ENCODE results near the gene TMEM178B.

The TMEM178B gene

DNA sequence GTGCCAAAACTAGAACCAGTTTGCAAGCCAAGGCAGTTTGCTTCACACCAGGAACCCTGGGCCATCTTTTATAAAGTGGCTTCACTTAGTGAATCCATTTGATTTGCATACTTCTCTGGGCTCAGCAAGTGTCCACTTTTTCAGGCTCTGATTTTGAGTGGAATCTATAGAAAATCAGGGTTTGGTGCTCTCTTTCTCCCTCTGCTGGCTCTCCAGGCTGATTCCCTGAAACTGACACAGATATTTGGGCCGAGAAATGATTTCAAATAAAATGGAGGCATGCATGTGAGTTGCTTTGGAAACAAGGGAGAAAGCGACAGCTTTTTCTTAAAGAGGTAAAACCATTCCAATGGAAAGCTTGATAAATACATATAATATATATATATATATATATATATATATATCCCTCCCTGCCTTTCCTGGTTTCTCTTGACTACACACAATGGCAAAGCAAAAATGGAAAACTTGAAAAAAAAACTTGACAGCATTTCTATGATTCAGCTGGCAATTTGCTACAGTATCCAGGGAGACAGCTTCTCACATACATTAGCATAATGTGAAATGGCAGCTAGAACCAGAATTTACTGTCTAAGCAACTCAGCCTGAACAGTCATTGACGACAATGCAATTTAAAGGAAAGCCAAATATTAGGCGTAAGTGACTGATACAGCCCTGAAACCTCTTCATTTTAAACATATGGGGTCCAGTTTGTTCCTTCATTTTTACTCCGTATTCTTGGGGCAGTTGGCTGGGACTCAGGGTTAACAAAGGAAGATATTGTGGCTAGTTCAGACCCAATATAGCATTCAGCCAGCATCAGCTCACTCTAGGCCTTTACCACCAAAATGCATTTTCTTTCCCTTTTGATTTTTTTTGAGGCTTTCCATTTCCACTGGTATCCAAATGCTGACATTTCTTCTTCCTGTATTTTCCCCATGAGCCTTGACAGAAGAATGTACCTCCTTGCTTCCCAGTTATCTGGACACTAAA lies 188.5 kb downstream of the TMEM178B start:
- DNase-seq (ENCODE audit: low read depth in 3 of 3, low spot score in 1 of 3): no peak

DNA sequence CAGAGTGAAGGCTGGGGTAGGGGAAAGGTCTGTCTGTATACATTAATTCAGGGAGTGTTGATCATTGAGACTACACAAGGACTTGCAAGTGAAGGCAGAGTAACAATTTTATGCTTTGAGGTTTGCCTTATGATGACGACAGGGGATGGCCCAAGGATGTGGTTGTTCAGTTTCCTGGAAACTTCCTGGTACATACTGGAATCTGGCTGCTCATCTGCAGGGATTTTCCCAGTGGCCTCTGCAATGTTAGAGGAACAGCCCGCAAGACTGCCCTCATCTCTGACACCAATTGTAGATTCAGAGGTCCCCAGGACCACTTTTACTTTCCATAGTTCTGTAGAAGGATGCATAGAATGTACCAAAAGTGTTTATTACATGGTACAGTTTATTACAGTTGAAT lies 189.6 kb downstream of the TMEM178B start:
- no peak for DNase-seq (ENCODE audit: low read depth in 3 of 3, low spot score in 1 of 3)

DNA sequence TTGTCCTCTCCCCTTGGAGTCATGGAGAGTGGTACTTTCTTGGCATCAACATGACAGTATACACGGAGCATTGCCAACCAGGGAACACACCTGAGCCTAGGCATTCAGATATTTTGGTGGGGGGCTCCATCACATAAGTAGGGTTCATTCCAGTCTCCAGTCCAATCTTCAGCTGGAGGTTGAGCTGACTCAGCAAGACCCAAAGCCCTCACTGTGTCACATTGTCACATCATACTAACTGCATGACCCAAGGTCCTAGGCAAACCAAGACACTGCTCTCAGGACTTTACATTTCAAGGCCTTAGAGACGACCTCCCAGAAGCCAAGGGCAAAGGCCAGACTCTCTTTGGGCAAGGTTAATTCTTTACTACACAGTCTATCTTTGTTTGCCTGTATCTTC lies 190.1 kb downstream of the TMEM178B start:
- no peak for DNase-seq (ENCODE audit: low read depth in 3 of 3, low spot score in 1 of 3)

DNA sequence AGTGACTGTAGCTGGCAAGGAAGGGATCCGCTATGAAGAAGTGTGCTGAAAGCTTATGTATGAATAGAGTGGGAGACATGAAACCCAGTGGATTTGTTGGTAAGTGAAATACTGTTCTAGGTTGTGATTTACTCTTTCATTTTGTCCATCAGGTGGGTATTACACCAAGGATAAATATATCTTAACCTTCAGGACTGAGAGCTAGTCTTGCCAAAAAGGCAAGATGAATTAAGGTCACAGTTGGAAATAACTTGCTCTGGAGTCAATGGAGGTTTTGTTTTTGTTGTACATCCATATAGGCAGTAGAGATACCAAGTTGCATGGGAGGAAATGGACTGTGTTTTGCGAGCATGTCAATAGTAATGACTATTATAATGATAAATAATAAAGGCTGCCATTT lies 190.6 kb downstream of the TMEM178B start:
- DNase-seq (ENCODE audit: low read depth in 3 of 3, low spot score in 1 of 3): no peak

DNA sequence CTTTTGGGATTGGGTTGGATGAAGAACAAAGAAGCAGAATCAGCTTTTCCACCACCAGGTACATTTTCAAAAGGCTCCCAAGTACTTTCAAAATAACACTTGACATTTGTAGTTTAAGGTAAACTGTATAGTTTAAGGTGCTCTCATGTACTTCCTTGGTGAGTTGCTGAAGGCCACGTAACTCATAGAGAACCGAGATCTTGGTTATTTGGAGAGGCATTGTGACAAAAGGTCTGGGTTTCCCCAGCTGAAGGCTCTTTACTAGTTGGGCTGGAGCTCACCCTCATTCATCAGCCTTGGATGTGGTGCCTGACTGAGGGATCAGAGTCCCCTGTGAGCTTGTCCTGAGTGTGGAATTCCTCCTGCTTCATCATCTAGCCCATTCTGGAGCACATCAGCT lies 191.8 kb downstream of the TMEM178B start:
- DNase-seq (ENCODE audit: low read depth in 3 of 3, low spot score in 1 of 3): no peak

DNA sequence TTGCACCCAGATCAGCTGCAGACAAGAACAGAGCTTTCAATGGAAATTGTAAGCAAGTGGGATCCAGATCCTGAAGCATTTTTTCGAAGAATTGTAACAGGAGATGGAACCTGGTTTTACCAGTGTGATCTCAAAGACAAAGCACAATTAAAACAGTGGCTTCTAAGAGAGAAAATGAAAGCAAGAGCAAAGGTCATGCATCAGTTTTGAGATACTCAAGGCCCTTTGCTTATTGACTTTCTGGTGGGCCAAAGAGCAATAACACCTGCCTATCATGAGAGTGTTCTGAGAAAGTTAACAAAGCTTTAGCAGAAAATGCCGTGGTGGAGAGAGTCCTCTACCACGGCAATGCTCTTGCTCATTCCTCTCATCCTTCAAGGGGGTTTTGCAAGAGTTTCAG lies 194.8 kb downstream of the TMEM178B start:
- DNase-seq (ENCODE audit: low read depth in 3 of 3, low spot score in 1 of 3): no peak

DNA sequence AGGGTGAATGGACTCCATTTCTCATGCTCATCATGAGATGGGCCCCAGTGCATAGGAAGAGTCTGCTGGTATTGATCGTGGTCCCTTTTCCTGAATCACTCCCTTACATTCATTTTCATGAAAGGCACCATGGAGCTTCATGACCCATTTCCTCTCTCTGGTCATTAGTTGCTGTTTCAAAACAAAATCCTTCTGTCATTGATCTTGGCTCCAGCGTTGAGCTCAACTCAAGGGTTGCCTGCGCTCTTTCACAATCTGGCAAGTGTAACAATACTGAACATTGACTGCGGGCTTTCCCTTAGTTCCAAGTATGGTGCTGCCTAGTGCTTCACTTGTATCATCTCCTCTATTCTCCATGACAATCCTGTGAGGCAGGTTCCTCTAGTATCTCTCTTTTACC lies 197.6 kb downstream of the TMEM178B start:
- no peak for DNase-seq (ENCODE audit: low read depth in 3 of 3, low spot score in 1 of 3)

DNA sequence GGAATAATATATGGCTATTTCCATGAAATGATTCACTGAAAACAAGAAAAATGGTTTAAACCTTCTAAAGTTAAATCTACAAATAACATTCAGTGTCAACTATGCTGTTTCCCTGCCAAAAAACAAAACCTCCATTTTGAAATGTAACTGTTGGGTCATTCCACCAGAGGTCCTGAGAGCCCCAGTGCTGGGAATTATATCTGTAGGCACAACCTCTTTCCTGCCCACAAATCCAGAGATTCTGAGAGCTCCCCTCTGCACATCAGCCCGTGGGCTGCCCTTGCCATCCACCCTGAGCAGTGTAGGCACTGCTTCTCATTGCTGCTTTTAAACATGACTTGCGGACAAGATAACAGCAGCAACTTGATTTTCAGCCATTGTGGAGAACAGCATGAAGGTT lies 198.6 kb downstream of the TMEM178B start:
- no peak for DNase-seq (ENCODE audit: low read depth in 3 of 3, low spot score in 1 of 3)

DNA sequence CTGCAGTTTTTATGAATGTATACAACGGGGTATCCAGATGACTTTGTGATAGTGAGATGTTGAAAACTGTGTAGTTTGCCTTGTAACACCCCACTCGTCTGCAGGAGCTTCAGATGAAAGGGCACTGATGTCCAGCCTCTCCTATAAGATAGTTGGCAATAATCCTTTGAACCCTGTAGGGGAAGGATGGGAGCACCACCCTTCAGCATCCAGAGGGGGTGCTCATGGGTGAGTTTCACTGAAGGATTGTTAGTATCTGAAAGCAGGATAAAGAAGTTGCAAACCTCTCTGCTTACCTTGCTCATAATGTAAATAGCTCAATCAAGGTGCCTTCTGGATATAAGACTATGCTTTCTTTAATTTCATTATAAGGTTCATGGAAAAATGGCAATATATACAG lies 201.5 kb downstream of the TMEM178B start:
- DNase-seq (ENCODE audit: low read depth in 3 of 3, low spot score in 1 of 3): no peak

DNA sequence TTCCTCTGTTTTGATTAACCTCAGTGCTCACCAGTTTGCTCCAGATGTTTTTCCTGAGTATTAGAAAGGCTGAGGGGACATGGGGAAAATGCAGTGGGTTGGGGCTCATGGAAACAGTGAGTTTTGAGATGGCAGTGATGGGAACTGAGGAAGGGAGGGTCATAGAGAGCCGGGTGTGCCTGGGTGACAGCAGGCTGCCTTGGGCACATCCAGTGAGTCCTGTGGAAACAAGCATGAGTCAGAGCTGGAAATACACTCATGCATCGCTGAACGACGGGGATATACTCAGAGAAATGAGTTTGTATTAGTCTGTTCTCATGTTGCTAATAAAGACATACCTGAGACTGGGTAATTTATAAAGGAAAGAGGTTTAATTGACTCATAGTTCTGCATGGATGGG lies 202.2 kb downstream of the TMEM178B start:
- DNase-seq (ENCODE audit: low read depth in 3 of 3, low spot score in 1 of 3): no peak

DNA sequence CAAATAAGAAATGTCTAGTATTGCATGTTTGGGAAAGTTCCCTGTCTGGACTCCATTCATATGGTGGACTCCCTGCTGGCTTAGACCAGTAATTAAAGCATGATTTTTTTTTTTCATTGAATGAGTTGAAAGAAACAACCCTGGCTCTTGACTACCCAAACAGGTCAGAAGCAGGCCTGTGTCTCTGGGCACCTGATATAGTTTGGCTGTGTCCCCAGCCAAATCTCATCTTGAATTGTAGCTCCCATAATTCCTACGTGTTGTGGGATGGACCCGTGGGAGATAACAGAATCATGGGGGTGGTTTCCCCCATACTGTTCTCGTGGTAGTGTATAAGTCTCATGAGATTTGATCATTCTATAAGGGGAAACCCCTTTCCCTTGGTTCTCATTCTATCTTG lies 206.2 kb downstream of the TMEM178B start:
- no peak for DNase-seq (ENCODE audit: low read depth in 3 of 3, low spot score in 1 of 3)

DNA sequence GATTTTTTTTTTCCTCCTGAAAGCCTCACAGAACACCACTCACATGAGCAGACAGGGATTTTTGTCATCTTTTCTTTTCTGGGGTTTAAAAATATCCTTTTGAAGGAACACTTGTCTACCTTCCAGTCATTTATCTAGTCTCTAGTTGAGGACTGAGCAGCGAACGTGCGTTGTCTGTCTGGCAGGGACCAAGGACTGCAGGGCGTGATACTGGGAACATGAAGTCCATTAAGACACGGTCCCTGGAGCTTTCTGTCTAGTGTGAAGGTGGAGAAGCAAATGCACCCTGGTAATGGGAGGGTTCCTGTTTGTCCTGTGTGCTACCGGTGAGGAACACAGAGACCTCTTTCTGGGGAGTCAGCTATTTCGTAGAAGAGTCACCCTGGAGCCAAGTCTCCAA lies 207.4 kb downstream of the TMEM178B start:
- no peak for DNase-seq (ENCODE audit: low read depth in 3 of 3, low spot score in 1 of 3)

DNA sequence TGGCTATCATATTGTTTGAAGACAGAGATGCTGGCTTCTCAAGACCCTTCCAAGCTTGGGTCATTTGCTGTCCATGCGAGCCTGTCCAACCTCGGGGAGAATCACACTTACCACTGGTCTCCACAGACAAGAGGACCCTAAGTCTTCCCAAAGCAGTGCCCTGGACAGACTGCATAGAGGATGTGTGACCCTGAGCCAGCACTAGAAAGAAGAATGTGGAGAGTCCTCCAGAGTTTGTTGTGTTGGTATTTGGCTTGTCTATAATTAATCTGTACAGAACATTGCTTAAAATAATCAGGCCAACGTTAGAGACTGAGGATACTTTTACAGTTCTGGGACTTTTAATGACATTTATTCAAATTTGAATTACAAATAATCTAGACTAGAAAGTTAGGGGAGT lies 212.7 kb downstream of the TMEM178B start:
- DNase-seq (ENCODE audit: low read depth in 3 of 3, low spot score in 1 of 3): no peak

DNA sequence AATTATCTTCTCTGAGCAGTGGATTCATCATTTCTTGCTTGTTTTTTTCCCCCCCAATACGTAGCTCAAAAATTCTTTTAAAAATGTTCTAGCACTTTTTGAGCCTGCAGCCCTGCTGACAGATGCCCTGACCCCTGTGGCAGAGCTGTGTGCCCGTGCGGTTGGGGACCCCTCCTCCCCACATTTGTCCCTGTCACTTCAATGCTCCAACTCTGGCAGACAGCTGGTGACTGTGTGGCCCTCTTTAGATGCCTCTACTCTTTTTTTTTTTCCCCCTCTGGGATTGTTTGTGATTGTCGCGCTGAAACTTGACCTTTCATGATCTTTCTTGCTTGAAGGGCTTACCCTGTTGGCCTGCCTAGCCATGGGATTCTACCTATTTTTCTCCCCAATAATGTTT lies 214.1 kb downstream of the TMEM178B start:
- no peak for DNase-seq (ENCODE audit: low read depth in 3 of 3, low spot score in 1 of 3)

DNA sequence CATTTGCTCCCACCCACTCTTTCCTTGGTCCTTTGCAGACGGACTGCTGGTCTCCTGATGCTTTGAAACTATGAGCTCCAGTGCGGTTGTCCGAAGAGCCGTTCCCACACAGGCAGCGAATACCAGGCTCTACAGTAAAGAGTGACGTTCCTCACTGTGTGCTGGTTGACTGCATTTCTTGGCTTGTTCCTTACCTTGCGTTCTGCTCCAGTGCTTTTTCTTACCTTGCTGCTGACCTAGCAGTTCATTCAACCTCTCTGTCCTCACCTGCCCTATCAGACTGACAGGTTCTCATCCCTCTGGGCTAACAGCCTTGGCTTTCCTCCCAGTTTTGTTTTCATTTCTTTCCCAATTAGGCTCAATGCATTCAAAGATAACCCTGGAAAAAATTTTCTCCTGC lies 214.8 kb downstream of the TMEM178B start:
- no peak for DNase-seq (ENCODE audit: low read depth in 3 of 3, low spot score in 1 of 3)

DNA sequence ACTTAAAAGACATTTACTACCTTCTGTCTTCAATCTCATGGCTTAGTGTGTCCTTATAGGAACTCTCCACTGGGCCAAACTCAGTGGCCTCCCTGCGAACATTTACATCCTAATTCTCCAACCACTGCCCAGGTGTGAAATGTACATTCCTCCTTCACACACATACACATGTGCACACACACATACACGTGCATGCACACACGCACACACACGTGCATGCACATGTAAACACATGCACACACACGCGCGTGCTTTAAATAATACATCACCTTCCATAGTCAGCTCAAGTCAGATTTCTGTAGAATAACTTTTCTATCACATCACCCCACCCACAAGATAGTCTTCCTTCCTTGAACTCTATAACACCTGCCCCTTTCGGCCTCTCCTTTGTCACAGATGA lies 216.5 kb downstream of the TMEM178B start:
- no peak for DNase-seq (ENCODE audit: low read depth in 3 of 3, low spot score in 1 of 3)

DNA sequence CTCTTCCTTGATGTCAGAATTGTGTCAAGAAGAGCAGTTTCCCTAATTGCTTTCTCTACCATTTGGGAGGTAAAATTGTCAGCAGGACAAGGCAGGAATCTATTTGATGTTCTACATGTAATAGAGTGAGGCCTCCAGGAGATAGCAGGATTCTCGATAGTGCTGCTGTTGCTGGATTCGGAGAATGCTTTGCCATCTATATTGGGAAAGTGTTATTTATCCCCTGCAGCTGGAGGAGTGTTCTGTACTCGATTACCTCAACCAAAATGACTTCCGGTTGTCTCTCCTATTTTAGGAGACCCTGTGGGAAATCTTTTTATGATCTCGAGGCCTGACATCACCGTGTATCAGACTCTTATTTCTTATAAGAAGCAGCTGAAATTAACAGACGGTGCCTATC lies 217.1 kb downstream of the TMEM178B start:
- no peak for DNase-seq (ENCODE audit: low read depth in 3 of 3, low spot score in 1 of 3)

DNA sequence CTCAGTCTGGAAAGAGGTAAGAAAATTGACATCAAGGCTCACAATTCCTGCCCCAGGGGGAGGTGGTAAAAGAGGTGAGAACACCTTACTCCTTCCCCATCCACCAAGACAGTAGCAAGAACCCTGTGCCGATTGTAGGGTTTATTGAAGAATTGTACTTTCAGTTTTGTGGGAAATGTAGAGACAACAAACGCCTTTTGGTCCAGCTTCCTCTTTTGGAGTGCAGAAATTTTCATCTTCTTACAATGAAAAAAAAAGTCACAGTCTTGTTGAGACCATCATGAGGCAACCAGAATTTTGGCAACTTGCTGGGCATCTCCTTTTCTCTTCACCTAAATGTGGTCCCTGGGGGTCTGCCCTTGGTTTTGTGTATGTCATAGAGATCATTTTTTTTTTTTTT lies 217.7 kb downstream of the TMEM178B start:
- DNase-seq (ENCODE audit: low read depth in 3 of 3, low spot score in 1 of 3): no peak

DNA sequence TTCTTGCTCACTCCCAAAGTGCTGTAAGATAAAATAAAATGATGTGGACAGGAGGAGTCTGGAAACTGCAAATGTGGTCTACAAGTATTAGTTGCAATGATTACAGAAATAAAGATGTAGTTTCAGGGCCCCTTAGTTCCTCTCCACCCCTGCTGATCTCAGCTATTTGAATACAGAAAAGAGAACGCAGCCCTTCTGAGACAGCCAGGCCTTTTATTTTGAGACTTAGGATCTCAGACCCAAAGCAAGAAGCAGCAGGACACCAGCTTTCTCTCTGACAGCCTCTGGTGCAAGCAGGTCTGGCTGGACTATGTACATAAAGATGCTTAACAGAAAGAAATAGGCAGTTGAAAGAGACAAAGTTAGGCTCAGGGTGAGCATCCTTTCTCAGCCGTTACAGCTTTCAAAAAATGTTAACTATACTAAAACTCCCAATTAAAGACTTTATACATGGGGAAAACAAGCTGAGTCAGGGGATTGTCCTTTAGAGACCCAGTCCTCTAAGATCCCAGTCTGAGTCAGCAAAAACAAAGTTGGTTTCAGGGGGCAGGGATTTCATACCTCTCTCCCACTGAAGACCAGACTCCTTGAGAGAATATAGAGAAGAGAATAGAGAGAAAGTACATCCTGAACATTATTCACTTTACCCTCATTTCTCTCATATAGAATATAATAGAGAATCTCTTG lies 220.4 kb downstream of the TMEM178B start:
- DNase-seq (ENCODE audit: low read depth in 3 of 3, low spot score in 1 of 3): no peak

DNA sequence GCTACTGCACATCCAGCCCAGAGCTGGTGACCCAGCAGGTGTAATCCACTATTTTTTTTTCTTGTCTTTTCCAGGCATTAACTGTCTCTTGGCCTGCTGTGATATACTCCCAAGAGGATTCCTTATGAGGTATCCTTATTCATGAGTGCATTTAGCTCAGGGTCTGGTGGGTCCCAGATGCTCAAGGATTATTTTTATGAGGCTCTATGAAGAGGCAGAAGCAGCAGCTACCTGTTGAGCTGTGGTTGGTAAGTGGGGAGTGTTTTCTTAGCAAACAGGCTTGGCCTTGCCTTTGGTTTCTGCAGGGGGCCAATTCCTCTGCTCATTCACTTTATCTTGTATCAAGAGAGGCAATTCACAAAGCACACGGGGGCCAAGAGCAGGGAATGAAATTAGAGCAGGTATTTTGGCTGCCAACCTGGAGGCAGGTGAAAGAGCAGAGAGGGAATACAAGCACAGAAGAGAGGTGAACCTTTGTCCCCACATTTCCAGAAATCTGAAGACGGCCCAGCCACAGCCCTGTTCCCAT lies 221.6 kb downstream of the TMEM178B start:
- DNase-seq (ENCODE audit: low read depth in 3 of 3, low spot score in 1 of 3): no peak

DNA sequence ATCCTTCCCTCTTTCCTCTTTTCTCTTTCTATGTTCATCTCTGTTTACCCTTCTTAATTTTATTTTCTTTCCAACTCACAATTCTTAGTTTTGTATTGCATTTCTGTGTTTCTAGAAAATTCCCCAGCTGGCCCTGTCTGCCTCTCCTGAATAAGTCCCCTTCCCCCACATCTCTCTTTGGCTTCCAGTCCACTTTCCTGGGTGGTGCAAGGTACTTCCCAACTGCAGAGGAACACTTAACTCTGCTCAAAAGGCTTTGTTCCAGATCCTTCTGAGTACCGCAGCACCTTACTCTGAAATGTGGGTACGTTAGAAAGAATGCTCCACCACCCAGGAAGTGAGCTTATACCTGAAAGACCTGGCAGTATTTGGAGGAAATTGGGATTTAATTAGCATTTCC lies 227.0 kb downstream of the TMEM178B start:
- no peak for DNase-seq (ENCODE audit: low read depth in 3 of 3, low spot score in 1 of 3)

DNA sequence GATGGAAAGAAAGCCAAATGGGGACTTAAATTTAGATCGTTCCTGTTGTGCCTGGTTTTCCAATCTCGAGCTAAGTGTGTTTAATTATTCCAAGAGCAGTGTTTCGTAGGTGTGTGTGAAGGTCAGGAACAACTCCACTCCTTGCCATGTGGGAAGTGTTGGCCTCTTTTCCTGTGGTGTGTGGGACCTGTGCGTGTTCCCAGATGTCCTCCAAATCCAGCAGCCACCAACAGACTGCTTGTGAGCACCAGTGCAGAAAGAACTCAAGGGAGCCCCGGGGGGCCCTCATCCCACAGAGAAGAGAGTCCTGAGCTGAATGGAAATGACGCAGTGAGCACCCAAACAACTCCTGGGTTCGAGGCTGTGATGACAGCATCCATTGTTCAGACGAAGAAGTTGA lies 227.7 kb downstream of the TMEM178B start:
- no peak for DNase-seq (ENCODE audit: low read depth in 3 of 3, low spot score in 1 of 3)

All from stimulated activated CD4-positive, alpha-beta T cell treated with anti-CD3 and anti-CD28 coated beads, TNF-alpha, amount 100 ng/mL, for 1 hour (primary cell).